Left ventricle myocardium inferior (tissue), 1 donor: ENCODE measurements around the gene CCDC13. TPM values are rescaled to one million over a fixed set of nuclear protein-coding genes. Genes with fewer than 3 reads are reported as not detected.

Experiments
- DNase-seq: peaks from one replicate; pipeline ENCODE4 v3.0.0-alpha.2; 2020
- H3K27ac ChIP-seq: fragments of 200-600 bp; replicated peaks from 2 replicates; pipeline ENCODE4 v1.8.0; 2021
- H3K27me3 ChIP-seq: fragments of 200-600 bp; 2 replicates; pipeline ENCODE4 v1.8.0; 2021; ENCODE audit warnings: low read depth
- H3K36me3 ChIP-seq: fragments of 200-600 bp; 2 replicates; pipeline ENCODE4 v1.8.0; 2021
- H3K4me1 ChIP-seq: fragments of 200-600 bp; 2 replicates; pipeline ENCODE4 v1.8.0; 2021
- H3K4me3 ChIP-seq: fragments of 200-600 bp; 2 replicates; pipeline ENCODE4 v1.8.0; 2021; ENCODE audit warnings: mild to moderate bottlenecking, moderate library complexity
- H3K9me3 ChIP-seq: fragments of 200-600 bp; replicated peaks from 2 replicates; pipeline ENCODE4 v1.8.0; 2021
- intact Hi-C: fragments of 100-400 bp; cut with micrococcal nuclease; formaldehyde crosslinking; loops from one replicate; pipeline ENCODE4 v1.11.0; 2022
- total RNA-seq: library from RNA; stranded (reverse); fragmentation: NEBNext Ultra II Directional; extraction: Animal tissue kit (Norgen Biotek cat#: 25700); gene quantifications from one replicate; pipeline ENCODE4 v1.2.1, GENCODE V29; 2021
- TF ChIP-seq, protein P1 (sequence below): fragments of 200-600 bp; IDR thresholded peaks from 2 replicates; pipeline ENCODE4 v1.8.0; 2021; ENCODE audit warnings: antibody characterized with exemption, mild to moderate bottlenecking, borderline replicate concordance
- donor health status: DM: no; HTN: yes; CAD: no; lungs with severe emphysema.

Gene CCDC13
- total RNA-seq, 1 donor from 2014 or later: 0.41 TPM

DNA sequence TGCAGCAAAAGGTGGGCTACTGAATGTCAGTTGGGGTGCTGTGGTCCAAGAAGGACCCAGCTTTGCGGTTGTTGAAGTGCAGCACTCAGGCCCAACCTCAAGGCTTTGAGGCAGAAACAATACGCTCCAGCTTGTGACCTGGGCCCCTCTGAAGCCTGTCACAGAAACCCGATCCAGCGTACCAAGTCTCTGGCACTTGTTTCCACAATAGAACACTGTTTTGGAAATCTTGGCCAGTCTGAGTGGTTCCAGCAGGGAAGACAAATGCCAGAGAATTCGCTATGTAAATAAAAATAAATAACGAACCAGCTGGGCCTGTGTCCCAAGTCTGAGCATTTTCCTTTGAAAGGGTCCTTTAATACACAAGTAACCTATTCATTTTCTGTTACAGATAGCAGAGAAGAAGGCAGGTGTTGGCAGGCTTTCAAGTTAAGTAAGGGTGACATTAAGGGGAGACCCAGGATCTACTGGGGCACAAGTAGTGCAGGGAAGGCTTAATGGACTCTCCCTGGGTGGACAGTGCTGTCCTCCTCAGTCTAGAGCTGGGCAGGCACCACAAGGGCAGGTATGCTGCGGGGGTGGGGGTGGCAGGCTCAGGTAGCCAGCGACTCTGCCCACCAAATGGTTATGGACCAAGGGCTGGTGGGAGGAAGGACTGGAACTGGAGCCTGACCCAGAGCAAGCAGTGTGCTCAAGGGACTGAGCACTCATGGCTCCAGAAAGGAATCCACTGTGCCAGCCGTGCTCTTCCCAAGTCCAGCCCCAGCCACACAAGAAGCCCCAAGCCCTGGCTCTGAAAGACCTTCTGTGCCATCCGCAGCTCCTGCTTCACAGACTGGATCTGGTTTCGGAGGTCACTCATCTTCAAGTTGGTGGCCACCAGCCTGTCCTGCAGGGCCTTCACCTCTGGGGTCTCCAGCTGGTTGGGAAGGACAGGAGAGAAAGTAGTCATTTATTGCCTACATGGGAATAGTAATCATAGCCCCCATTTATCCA, 26.3 kb downstream of the CCDC13 start:
- TF ChIP-seq, protein P1, sequence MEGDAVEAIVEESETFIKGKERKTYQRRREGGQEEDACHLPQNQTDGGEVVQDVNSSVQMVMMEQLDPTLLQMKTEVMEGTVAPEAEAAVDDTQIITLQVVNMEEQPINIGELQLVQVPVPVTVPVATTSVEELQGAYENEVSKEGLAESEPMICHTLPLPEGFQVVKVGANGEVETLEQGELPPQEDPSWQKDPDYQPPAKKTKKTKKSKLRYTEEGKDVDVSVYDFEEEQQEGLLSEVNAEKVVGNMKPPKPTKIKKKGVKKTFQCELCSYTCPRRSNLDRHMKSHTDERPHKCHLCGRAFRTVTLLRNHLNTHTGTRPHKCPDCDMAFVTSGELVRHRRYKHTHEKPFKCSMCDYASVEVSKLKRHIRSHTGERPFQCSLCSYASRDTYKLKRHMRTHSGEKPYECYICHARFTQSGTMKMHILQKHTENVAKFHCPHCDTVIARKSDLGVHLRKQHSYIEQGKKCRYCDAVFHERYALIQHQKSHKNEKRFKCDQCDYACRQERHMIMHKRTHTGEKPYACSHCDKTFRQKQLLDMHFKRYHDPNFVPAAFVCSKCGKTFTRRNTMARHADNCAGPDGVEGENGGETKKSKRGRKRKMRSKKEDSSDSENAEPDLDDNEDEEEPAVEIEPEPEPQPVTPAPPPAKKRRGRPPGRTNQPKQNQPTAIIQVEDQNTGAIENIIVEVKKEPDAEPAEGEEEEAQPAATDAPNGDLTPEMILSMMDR: no peak
- no peak for DNase-seq
- H3K4me1 ChIP-seq: peaks cover 38% of the 10 kb centered on the region
- H3K36me3 ChIP-seq: no peaks in the 10 kb centered on the region
- H3K4me3 ChIP-seq: no peak overlapping the region
- no peaks in the 10 kb centered on the region for H3K9me3 ChIP-seq
- intact Hi-C loops: loop anchor here (10.0 kb wide), 1 partner anchor 92 kb away; the partner anchor contains the start of gene ZBTB47
- H3K27me3 ChIP-seq: no peaks in the 10 kb centered on the region
- H3K27ac ChIP-seq: peak overlapping the region; percentile 66

DNA sequence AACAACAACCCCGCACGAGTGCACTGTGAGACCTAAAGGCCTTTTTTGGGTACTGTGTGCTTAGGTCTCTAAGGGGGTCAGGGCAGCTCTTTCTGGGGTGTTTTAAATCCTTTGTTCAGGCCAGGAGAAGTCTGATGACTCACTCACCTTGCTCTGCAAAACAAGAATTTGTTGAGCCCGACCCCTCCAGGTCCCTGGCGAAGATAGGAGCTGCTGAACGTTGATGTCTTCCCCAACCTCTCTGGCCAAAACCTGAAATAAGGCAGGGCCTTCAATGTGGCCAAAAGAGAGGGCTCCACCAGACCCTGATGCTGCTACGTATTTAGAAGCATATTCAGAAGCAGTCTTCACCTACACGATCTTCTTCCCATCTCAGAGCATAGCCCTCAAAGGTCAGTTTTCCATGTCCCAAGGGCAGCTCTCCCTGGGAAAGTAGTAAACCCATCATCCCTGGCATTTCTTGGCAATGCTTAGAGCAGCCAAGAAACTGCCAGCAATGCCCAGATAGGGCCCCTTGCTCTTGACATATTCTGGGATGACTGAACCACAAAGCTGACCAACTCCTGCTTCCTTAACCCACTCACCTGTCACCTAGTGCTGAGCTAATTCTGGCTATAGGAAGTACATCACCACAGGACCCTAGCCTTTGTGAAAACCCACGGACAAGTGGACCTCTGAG, 27.1 kb downstream of the CCDC13 start:
- Histone ChIP-seq H3K4me1 (peaks cover 47% of the 10 kb centered on the region), H3K36me3 (no peaks in the 10 kb centered on the region), H3K9me3 (no peaks in the 10 kb centered on the region), H3K27ac (peak overlapping the region; percentile 66), H3K27me3 (no peaks in the 10 kb centered on the region), H3K4me3 (no peak overlapping the region)
- TF ChIP-seq, protein P1: no peak
- intact Hi-C loops: loop anchor here (10.0 kb wide), 1 partner anchor 91 kb away; the partner anchor contains the start of gene ZBTB47
- no peak for DNase-seq

DNA sequence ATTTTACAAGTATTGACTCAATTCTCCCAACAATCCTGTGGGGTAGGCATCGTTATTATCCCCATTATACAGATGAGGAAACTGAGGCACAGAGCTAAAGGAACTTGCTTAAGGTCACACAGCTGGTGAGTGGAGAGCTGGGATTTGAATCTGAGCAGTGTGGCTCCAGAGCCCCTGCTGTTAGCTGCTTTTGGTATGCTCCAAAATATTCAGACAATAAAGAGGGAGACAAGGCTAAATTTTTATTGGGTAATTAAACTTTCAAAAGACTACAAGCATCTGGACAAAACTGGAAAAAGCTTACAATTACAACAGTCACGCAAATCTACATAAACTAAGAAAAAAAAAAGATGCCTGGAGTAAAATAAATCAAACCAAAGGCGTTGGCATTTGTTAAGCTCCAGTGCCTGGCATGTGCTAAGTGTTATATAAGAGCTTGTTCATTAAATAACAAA, 27.7 kb downstream of the CCDC13 start:
- no peak for DNase-seq
- intact Hi-C loops: loop anchor here (10.0 kb wide), 1 partner anchor 91 kb away; the partner anchor contains the start of gene ZBTB47
- H3K9me3 ChIP-seq: no peaks in the 10 kb centered on the region
- H3K36me3 ChIP-seq: no peaks in the 10 kb centered on the region
- peaks cover 53% of the 10 kb centered on the region for H3K4me1 ChIP-seq
- TF ChIP-seq, protein P1: no peak
- H3K27me3 ChIP-seq: no peaks in the 10 kb centered on the region
- peak overlapping the region; percentile 66 for H3K27ac ChIP-seq
- no peak overlapping the region for H3K4me3 ChIP-seq

DNA sequence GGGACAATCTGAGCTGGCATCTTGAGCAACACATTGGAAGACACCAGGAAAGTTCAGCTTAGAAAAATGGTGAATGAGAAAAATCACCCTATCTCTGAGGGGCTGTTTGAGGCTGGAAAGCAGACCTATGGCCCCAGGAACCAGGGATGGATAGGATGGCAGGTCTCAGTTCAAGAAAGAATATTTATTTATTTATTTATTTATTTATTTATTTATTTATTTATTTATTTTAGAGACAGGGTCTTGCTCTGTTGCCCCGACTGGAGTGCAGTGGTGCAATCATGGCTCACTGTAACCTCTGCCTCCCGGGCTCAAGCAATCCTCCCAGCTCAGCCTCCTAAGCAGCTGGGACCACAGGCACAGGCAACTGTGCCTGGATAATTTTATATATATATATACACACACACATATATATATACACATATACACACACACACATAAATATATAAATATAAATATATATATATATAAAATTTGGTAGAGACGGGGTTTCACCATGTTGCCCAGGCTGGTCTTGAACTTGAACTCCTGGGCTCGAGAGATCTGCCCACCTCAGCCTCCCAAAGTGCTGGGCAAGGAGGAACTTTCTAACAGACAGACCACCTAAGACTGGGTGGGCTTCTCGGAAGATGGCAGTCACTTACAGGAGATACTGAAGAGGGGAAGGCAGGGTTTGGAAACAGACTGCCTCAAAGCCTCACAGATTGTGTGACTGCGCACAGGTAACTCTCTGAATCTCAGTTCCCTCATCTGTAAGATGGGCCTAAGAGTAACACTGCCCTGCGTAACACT, 29.7 kb downstream of the CCDC13 start:
- no peak for DNase-seq
- H3K27me3 ChIP-seq: no peaks in the 10 kb centered on the region
- intact Hi-C loops: loop anchor here (10.0 kb wide), 1 partner anchor 89 kb away; the partner anchor contains the start of gene ZBTB47
- no peak overlapping the region for H3K4me3 ChIP-seq
- H3K36me3 ChIP-seq: no peaks in the 10 kb centered on the region
- H3K9me3 ChIP-seq: no peaks in the 10 kb centered on the region
- H3K4me1 ChIP-seq: peaks cover 59% of the 10 kb centered on the region
- H3K27ac ChIP-seq: peak overlapping the region; percentile 92
- TF ChIP-seq, protein P1: no peak
